HCT116 (cell line): Measurements from ENCODE around the gene CTSW.

Experiments used
- CTCF ChIP-seq, 3 experiments: fragments of 200-600 bp in 1 of 3; sonication (generic) in 1 of 3; IDR thresholded peaks in 2 of 3; conservative IDR thresholded peaks in 1 of 3; 2 replicates each; pipeline ENCODE4 v1.5.1; 2012 to 2017; ENCODE audit warnings: low read depth in 2 of 3, low read length in 2 of 3, antibody characterized with exemption in 1 of 3, borderline replicate concordance in 1 of 3, control low read depth in 1 of 3, mild to moderate bottlenecking in 1 of 3, mixed read lengths in 1 of 3, mixed run types in 1 of 3, moderate library complexity in 1 of 3; ENCODE audit not compliant: insufficient read depth in 1 of 3
- EZH2phosphoT487 ChIP-seq: fragments of 200-600 bp; IDR thresholded peaks from 2 replicates; pipeline ENCODE4 v1.6.1; 2018; ENCODE audit warnings: antibody characterized with exemption, borderline replicate concordance
- MAX ChIP-seq: IDR thresholded peaks from 2 replicates; pipeline ENCODE4 v1.6.1; 2012
- REST ChIP-seq: IDR thresholded peaks from 2 replicates; pipeline ENCODE4 v1.6.1; 2012; ENCODE audit warnings: low read depth
- SP1 ChIP-seq: IDR thresholded peaks from 2 replicates; pipeline ENCODE4 v1.6.1; 2012; ENCODE audit warnings: low read depth
- ZBTB33 ChIP-seq: IDR thresholded peaks from 2 replicates; pipeline ENCODE4 v1.6.1; 2011; ENCODE audit warnings: mild to moderate bottlenecking, low read length, moderate library complexity; ENCODE audit not compliant: insufficient replicate concordance; ENCODE audit errors: extremely low read depth
- ZNF274 ChIP-seq: fragments of 200-500 bp; sonication (Bioruptor generic); IDR thresholded peaks from 2 replicates; pipeline ENCODE4 v1.6.1; 2014; ENCODE audit warnings: mild to moderate bottlenecking, low read depth, low read length, inconsistent platforms

- TF ChIP-seq ZBTB33 (no peak), CTCF (IDR thresholded peaks at IDR 0.05 in 2 of 3, conservative IDR thresholded peaks at IDR 0.05 in 1 of 3; ENCODE audit: borderline replicate concordance in 1 of 3, insufficient read depth in 1 of 3, low read depth in 2 of 3, low read length in 2 of 3) (no peak), ZNF274 (no peak), SP1 (no peak), MAX (no peak), EZH2phosphoT487 (no peak), REST (no peak)
Measured at GRCh38 chr11:65851811-65852507, 27.7 kb upstream of the CTSW start.
